ENCODE measurements around the gene FCRL6.

FCRL6 gene

GRCh38 chr1:159859767-159860322, 57.7 kb downstream of the FCRL6 start:
- no peak for TF ChIP-seq FOXM1 (IDR thresholded peaks at IDR 0.05; ENCODE audit: borderline replicate concordance, low read depth)

- TF ChIP-seq NFIC (IDR thresholded peaks at IDR 0.05) = no peak
- TF ChIP-seq ZBTB7A (IDR thresholded peaks at IDR 0.05; ENCODE audit: low read depth) = no peak
- TF ChIP-seq MAX (IDR thresholded peaks at IDR 0.05) = no peak
- no peak for TF ChIP-seq EP300 (IDR thresholded peaks at IDR 0.05; ENCODE audit: borderline replicate concordance)
- TF ChIP-seq FOXM1 (IDR thresholded peaks at IDR 0.05; ENCODE audit: borderline replicate concordance, low read depth) = no peak
- TF ChIP-seq CEBPB (IDR thresholded peaks at IDR 0.05) = no peak
- no peak for TF ChIP-seq CREB1 (IDR thresholded peaks at IDR 0.05; ENCODE audit: low read depth)
- TF ChIP-seq REST (IDR thresholded peaks at IDR 0.05; ENCODE audit: low read depth) = no peak
- TF ChIP-seq USF1 (IDR thresholded peaks at IDR 0.05) = no peak
- no peak for TF ChIP-seq TAF1 (IDR thresholded peaks at IDR 0.05; ENCODE audit: low read depth)
Measured at GRCh38 chr1:159860456-159860855, 58.3 kb downstream of the FCRL6 start.

- TF ChIP-seq YY1 (IDR thresholded peaks at IDR 0.05; ENCODE audit: low read depth) = no peak
- TF ChIP-seq CEBPB (IDR thresholded peaks at IDR 0.05) = no peak
- TF ChIP-seq MAX (IDR thresholded peaks at IDR 0.05) = no peak
- TF ChIP-seq RAD21 (IDR thresholded peaks at IDR 0.05; ENCODE audit: low read depth) = no peak
Measured at GRCh38 chr1:159861218-159861617, 59.1 kb downstream of the FCRL6 start.

GRCh38 chr1:159862031-159862430, 59.9 kb downstream of the FCRL6 start:
- TF ChIP-seq RAD21 (IDR thresholded peaks at IDR 0.05; ENCODE audit: low read depth) = no peak
- no peak for TF ChIP-seq TCF12 (IDR thresholded peaks at IDR 0.05; ENCODE audit: low read depth)
- TF ChIP-seq EGR1 (IDR thresholded peaks at IDR 0.05) = no peak

GRCh38 chr1:159862557-159862956, 60.4 kb downstream of the FCRL6 start, which contains the start of gene VSIG8:
Gene VSIG8, minus strand, starts transcription at chr1:159862657. Its CDS starts 136 bp downstream, at chr1:159862521.
- TF ChIP-seq CREB1 (IDR thresholded peaks at IDR 0.05; ENCODE audit: low read depth) = no peak
- no peak for TF ChIP-seq FOXM1 (IDR thresholded peaks at IDR 0.05; ENCODE audit: borderline replicate concordance, low read depth)
- TF ChIP-seq ZBTB7A (IDR thresholded peaks at IDR 0.05; ENCODE audit: low read depth) = no peak
- TF ChIP-seq CEBPB (IDR thresholded peaks at IDR 0.05) = no peak
- TF ChIP-seq TEAD4 (IDR thresholded peaks at IDR 0.05) = no peak
- no peak for TF ChIP-seq RAD21 (IDR thresholded peaks at IDR 0.05; ENCODE audit: low read depth)
- no peak for TF ChIP-seq REST (IDR thresholded peaks at IDR 0.05; ENCODE audit: low read depth)
- no peak for TF ChIP-seq MAX (IDR thresholded peaks at IDR 0.05)
- TF ChIP-seq USF1 (IDR thresholded peaks at IDR 0.05) = no peak
- TF ChIP-seq EGR1 (IDR thresholded peaks at IDR 0.05) = no peak
- TF ChIP-seq NFIC (IDR thresholded peaks at IDR 0.05) = no peak
- no peak for TF ChIP-seq TCF12 (IDR thresholded peaks at IDR 0.05; ENCODE audit: low read depth)
- TF ChIP-seq EP300 (IDR thresholded peaks at IDR 0.05; ENCODE audit: borderline replicate concordance) = no peak

- TF ChIP-seq CEBPB (IDR thresholded peaks at IDR 0.05) = no peak
- no peak for TF ChIP-seq FOXM1 (IDR thresholded peaks at IDR 0.05; ENCODE audit: borderline replicate concordance, low read depth)
- TF ChIP-seq EGR1 (IDR thresholded peaks at IDR 0.05) = no peak
- TF ChIP-seq REST (IDR thresholded peaks at IDR 0.05; ENCODE audit: low read depth) = no peak
- TF ChIP-seq YY1 (IDR thresholded peaks at IDR 0.05; ENCODE audit: low read depth) = no peak
- no peak for TF ChIP-seq ZBTB7A (IDR thresholded peaks at IDR 0.05; ENCODE audit: low read depth)
Measured at GRCh38 chr1:159864262-159864661, 62.1 kb downstream of the FCRL6 start.
